NB4 (cell line): ENCODE data around the gene SYT3.

ENCODE experiments used
- MYC ChIP-seq: IDR thresholded peaks from 2 replicates; pipeline ENCODE4 v1.6.1; 2011; ENCODE audit warnings: low read depth, low read length
- POLR2A ChIP-seq: IDR thresholded peaks from 2 replicates; pipeline ENCODE4 v1.6.1; 2011; ENCODE audit warnings: mild to moderate bottlenecking; ENCODE audit not compliant: insufficient read length; ENCODE audit errors: extremely low read depth
- TF ChIP-seq, protein P1 (sequence below): IDR thresholded peaks from one replicate; pipeline ENCODE4 v1.5.1; 2012; ENCODE audit warnings: low read depth, low read length
- TF ChIP-seq, protein P2 (sequence below): IDR thresholded peaks from 2 replicates; pipeline ENCODE4 v1.6.1; 2011; ENCODE audit warnings: low read depth, low read length

DNA sequence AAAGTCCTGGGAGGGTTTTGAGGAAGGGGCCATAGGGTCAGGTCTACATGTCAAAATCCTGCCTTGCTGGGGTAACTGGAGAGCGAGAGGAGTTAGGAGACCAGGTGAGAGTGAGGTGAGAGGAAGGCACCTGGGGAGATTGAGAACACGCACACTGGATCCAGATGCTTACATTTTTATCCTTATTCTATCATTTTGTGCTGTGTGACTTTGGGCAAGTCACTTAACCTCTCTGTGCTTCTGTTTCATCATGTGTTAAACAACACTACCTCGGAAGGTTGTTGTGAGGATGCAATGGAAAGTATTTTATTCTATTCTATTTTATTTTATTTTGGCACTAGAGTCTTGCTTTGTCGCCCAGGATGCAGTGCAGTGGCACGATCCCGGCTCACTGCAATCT lies 13.0 kb upstream of the SYT3 start:
- TF ChIP-seq, protein P1, sequence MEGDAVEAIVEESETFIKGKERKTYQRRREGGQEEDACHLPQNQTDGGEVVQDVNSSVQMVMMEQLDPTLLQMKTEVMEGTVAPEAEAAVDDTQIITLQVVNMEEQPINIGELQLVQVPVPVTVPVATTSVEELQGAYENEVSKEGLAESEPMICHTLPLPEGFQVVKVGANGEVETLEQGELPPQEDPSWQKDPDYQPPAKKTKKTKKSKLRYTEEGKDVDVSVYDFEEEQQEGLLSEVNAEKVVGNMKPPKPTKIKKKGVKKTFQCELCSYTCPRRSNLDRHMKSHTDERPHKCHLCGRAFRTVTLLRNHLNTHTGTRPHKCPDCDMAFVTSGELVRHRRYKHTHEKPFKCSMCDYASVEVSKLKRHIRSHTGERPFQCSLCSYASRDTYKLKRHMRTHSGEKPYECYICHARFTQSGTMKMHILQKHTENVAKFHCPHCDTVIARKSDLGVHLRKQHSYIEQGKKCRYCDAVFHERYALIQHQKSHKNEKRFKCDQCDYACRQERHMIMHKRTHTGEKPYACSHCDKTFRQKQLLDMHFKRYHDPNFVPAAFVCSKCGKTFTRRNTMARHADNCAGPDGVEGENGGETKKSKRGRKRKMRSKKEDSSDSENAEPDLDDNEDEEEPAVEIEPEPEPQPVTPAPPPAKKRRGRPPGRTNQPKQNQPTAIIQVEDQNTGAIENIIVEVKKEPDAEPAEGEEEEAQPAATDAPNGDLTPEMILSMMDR = no peak
- TF ChIP-seq POLR2A (no peak), MYC (no peak)
- TF ChIP-seq, protein P2, sequence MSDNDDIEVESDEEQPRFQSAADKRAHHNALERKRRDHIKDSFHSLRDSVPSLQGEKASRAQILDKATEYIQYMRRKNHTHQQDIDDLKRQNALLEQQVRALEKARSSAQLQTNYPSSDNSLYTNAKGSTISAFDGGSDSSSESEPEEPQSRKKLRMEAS = no peak
